ENCODE data around the gene TNFRSF19. TPM values are rescaled to one million over a fixed set of nuclear protein-coding genes. Genes with fewer than 3 reads are reported as not detected.

Gene TNFRSF19
- total RNA-seq, 1 experiment from 2014 or later, result 0.54 TPM

- no peaks in the 10 kb centered on the region for H3K36me3 ChIP-seq (ENCODE audit: control insufficient read depth, insufficient read depth, low read length)
- H3K4me1 ChIP-seq (ENCODE audit: control insufficient read depth, insufficient read depth, low read length), result no peaks in the 10 kb centered on the region
- H3K27ac ChIP-seq (ENCODE audit: low read length), result no peak overlapping the region
- no peaks in the 10 kb centered on the region for H3K27me3 ChIP-seq (ENCODE audit: control insufficient read depth, insufficient read depth, low read length)
- DNase-seq (ENCODE audit: low read depth, low spot score) (no peak), ATAC-seq (no peak)
- H3K9me3 ChIP-seq (ENCODE audit: control insufficient read depth, insufficient read depth, low read depth, low read length), result no peaks in the 10 kb centered on the region
- intact Hi-C loops (cut with micrococcal nuclease; ENCODE audit: unreplicated experiment), result no loop called here
- H3K4me3 ChIP-seq (ENCODE audit: low read depth in 2 of 2, low read length in 2 of 2), result no peak overlapping the region
- in situ Hi-C loops (cut with HindIII; ENCODE audit: low pct_unique_long_range_greater_than_20kb, low sequenced_read_pairs), result no loop called here
- POLR2A ChIA-PET, result no interaction called here
- CTCF ChIA-PET, result no interaction called here
- TF ChIP-seq TCF7L2 (IDR thresholded peaks at IDR 0.05; ENCODE audit: low read depth, low read length), result no peak
- TF ChIP-seq, protein P1, sequence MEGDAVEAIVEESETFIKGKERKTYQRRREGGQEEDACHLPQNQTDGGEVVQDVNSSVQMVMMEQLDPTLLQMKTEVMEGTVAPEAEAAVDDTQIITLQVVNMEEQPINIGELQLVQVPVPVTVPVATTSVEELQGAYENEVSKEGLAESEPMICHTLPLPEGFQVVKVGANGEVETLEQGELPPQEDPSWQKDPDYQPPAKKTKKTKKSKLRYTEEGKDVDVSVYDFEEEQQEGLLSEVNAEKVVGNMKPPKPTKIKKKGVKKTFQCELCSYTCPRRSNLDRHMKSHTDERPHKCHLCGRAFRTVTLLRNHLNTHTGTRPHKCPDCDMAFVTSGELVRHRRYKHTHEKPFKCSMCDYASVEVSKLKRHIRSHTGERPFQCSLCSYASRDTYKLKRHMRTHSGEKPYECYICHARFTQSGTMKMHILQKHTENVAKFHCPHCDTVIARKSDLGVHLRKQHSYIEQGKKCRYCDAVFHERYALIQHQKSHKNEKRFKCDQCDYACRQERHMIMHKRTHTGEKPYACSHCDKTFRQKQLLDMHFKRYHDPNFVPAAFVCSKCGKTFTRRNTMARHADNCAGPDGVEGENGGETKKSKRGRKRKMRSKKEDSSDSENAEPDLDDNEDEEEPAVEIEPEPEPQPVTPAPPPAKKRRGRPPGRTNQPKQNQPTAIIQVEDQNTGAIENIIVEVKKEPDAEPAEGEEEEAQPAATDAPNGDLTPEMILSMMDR (IDR thresholded peaks at IDR 0.05), result no peak
- no peak for TF ChIP-seq REST (IDR thresholded peaks at IDR 0.05; ENCODE audit: insufficient read depth in 1 of 2, low read depth in 2 of 2, low read length in 1 of 2)
- TF ChIP-seq POLR2AphosphoS5 (IDR thresholded peaks at IDR 0.05; ENCODE audit: low read depth, low read length), result no peak
- TF ChIP-seq SIN3A (IDR thresholded peaks at IDR 0.05; ENCODE audit: borderline replicate concordance, insufficient read depth, low read depth, low read length), result no peak
- BruUV-seq (replicated peaks), result no TSS peak
Observed at GRCh38 chr13:23623394-23623793, 53.2 kb downstream of the TNFRSF19 start.

GRCh38 chr13:23626700-23627099 lies 56.5 kb downstream of the TNFRSF19 start:
- Histone ChIP-seq H3K27ac (ENCODE audit: low read length) (no peak overlapping the region), H3K27me3 (ENCODE audit: control insufficient read depth, insufficient read depth, low read length) (no peaks in the 10 kb centered on the region), H3K9me3 (ENCODE audit: control insufficient read depth, insufficient read depth, low read depth, low read length) (no peaks in the 10 kb centered on the region), H3K4me3 (ENCODE audit: low read depth in 2 of 2, low read length in 2 of 2) (no peak overlapping the region), H3K36me3 (ENCODE audit: control insufficient read depth, insufficient read depth, low read length) (no peaks in the 10 kb centered on the region), H3K4me1 (ENCODE audit: control insufficient read depth, insufficient read depth, low read length) (no peaks in the 10 kb centered on the region)
- in situ Hi-C loops (cut with HindIII; ENCODE audit: low pct_unique_long_range_greater_than_20kb, low sequenced_read_pairs) (no loop called here), intact Hi-C loops (cut with micrococcal nuclease; ENCODE audit: unreplicated experiment) (no loop called here)
- no peak for DNase-seq (ENCODE audit: low read depth, low spot score)
- ATAC-seq, result no peak
- TF ChIP-seq POLR2AphosphoS5 (IDR thresholded peaks at IDR 0.05; ENCODE audit: low read depth, low read length) (no peak), TCF7L2 (IDR thresholded peaks at IDR 0.05; ENCODE audit: low read depth, low read length) (no peak), REST (IDR thresholded peaks at IDR 0.05; ENCODE audit: insufficient read depth in 1 of 2, low read depth in 2 of 2, low read length in 1 of 2) (no peak), SIN3A (IDR thresholded peaks at IDR 0.05; ENCODE audit: borderline replicate concordance, insufficient read depth, low read depth, low read length) (no peak)
- TF ChIP-seq, protein P1 (IDR thresholded peaks at IDR 0.05), result no peak
- ChIA-PET POLR2A (no interaction called here), CTCF (no interaction called here)
- no TSS peak for BruUV-seq (replicated peaks)

Measured in Panc1 (cell line).